HG03280 (cell line): Measurements from ENCODE around the gene TNFRSF8.

ENCODE experiments used
- ATAC-seq: cut with Tn5 transposase; IDR thresholded peaks from one replicate; pipeline ENCODE4 v1.9.1; 2021; ENCODE audit warnings: mild to moderate bottlenecking, moderate library complexity; ENCODE audit not compliant: unreplicated experiment

TNFRSF8 gene

GRCh38 chr1:12185036-12185917 lies 122.2 kb downstream of the TNFRSF8 start:
- no peak for ATAC-seq

GRCh38 chr1:12185918-12186678 lies 123.0 kb downstream of the TNFRSF8 start:
- no peak for ATAC-seq

DNA sequence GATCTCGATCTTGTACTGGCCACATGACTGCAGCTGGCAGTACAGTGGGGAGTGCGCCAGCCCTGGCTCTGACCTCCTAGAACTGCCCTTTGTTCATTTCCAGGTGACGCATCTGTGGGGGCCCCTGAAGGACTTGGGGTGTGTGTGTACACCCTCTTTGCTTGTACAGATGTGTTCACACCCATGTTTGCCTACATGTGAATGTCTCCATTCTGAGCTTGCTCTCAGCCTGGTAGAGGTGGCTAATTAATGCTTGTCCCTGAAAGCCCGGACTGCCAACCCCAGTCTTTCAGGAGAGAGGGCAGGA lies 123.5 kb downstream of the TNFRSF8 start:
- no peak for ATAC-seq

GRCh38 chr1:12188115-12188514 lies 125.0 kb downstream of the TNFRSF8 start:
- ATAC-seq = no peak

GRCh38 chr1:12188657-12189327 lies 125.7 kb downstream of the TNFRSF8 start:
- no peak for ATAC-seq

DNA sequence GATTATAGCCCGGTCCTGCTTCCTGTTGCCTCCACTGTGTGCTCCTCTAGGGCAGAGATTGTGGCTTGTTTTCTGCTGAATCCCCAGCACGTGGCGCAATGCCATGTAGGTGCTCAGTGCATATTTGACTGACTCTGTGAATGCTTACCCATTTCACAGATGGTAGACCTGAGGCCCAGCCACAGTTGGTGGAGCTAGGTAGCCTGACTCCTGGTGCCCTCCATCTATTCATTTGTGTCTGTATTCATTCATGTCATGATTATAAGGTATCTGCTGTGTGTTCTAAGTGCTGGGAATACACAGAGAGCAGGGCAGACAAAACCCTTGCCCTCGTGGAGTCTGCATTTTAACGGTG lies 126.2 kb downstream of the TNFRSF8 start:
- ATAC-seq = no peak

DNA sequence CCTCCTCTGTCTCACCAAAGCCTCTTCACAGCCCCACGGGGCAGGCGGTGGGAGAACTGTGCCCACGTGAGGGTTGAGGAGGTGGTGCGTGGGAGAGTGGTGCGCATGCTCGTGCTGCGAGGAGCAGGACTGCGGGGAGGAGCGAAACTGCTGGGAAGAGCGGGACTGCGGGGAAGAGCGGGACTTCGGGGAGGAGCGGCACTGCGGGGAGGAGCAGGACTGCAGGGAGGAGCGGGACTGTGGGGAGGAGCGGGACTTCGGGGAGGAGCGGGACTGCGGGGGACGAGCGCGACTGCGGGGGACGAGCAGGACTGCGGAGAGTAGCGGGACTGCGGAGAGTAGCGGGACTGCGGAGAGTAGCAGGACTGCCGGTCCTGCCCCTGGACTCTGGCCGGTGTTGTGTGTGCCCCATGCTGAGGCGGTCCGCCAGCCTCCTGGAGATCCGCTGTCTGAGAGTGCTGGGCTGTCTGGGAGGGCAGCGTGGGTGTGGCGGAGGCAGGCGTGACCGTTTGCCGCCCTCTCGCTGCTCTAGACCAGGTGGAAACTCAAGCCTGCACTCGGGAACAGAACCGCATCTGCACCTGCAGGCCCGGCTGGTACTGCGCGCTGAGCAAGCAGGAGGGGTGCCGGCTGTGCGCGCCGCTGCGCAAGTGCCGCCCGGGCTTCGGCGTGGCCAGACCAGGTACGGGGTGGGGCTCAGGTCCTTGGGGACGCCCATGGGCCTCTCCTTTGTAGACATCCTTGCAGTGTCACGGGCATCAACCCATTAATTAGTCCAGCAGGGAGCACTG lies 128.3 kb downstream of the TNFRSF8 start:
- ATAC-seq = no peak
